Measurements from ENCODE around the gene WLS. TPM values are rescaled to one million over a fixed set of nuclear protein-coding genes. Genes with fewer than 3 reads are reported as not detected.

Gene WLS
- total RNA-seq, 2 experiments from 2014 or later: 0.22 to 0.52 TPM

DNA sequence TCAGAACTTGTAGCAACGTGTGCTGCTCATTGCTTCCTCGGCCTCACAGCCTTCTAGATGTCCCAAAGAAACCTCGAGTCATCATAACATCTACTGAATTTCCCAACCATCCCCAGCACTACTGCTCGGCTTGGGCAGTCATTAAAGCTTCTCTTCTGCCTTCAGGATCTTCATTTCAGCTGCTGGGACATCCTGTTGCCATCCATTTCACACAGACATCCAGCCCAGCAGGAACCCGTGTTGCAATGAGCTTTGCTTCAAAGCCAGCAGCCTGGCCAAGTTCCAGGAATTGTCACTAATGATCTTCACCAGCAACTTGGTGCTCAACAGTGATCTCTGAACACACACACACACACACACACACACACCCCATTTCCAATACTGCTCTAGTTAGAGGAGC lies 18.5 kb downstream of the WLS start:
- Mint-ChIP-seq H3K27me3 (no peaks in the 10 kb centered on the region), H3K36me3 (ENCODE audit: low read depth) (no peaks in the 10 kb centered on the region), H3K27ac (no peak overlapping the region), H3K9me3 (peaks cover 1% of the 10 kb centered on the region), H3K4me1 (ENCODE audit: low read depth) (no peaks in the 10 kb centered on the region), H3K4me3 (no peak overlapping the region)
- DNase-seq (no peak), ATAC-seq (ENCODE audit: poor library complexity) (no peak)
- TF ChIP-seq CTCF (IDR thresholded peaks at IDR 0.05): no peak
- CTCF ChIA-PET: no interaction called here
- POLR2A ChIA-PET: interaction anchor here (0.7 kb wide), 1 partner anchor 106 kb away, joined by 3 read pairs; no protein-coding TSS in a partner anchor
- Histone ChIP-seq H3K4me3 (ENCODE audit: low read length) (no peak overlapping the region), H3K36me3 (ENCODE audit: insufficient read depth, low read length) (no peaks in the 10 kb centered on the region), H3K9me3 (ENCODE audit: control insufficient read depth in 1 of 2, insufficient read depth in 1 of 2, low read length in 2 of 2) (no peaks in the 10 kb centered on the region), H3K4me1 (ENCODE audit: insufficient read depth, low read length) (no peaks in the 10 kb centered on the region), H3K27me3 (ENCODE audit: control insufficient read depth in 1 of 2, insufficient read depth in 2 of 2, low read length in 2 of 2) (no peaks in the 10 kb centered on the region), H3K27ac (ENCODE audit: low read depth in 1 of 2, low read length in 2 of 2) (no peak overlapping the region)
- intact Hi-C loops (cut with DNase I, micrococcal nuclease): no loop called here

- intact Hi-C loops (cut with DNase I, micrococcal nuclease): no loop called here
- DNase-seq: no peak
- no peaks in the 10 kb centered on the region for H3K9me3 ChIP-seq (ENCODE audit: control insufficient read depth in 1 of 2, insufficient read depth in 1 of 2, low read length in 2 of 2)
- POLR2A ChIA-PET: no interaction called here
- H3K27ac ChIP-seq (ENCODE audit: low read depth in 1 of 2, low read length in 2 of 2): no peak overlapping the region
- Mint-ChIP-seq H3K27me3 (no peaks in the 10 kb centered on the region), H3K27ac (no peak overlapping the region), H3K9me3 (peaks cover 1% of the 10 kb centered on the region), H3K4me3 (no peak overlapping the region), H3K36me3 (ENCODE audit: low read depth) (no peaks in the 10 kb centered on the region), H3K4me1 (ENCODE audit: low read depth) (no peaks in the 10 kb centered on the region)
- no peak for TF ChIP-seq CTCF (IDR thresholded peaks at IDR 0.05)
- no peaks in the 10 kb centered on the region for H3K27me3 ChIP-seq (ENCODE audit: control insufficient read depth in 1 of 2, insufficient read depth in 2 of 2, low read length in 2 of 2)
- no peaks in the 10 kb centered on the region for H3K4me1 ChIP-seq (ENCODE audit: insufficient read depth, low read length)
- CTCF ChIA-PET: no interaction called here
- no peak for ATAC-seq (ENCODE audit: poor library complexity)
- H3K4me3 ChIP-seq (ENCODE audit: low read length): no peak overlapping the region
- H3K36me3 ChIP-seq (ENCODE audit: insufficient read depth, low read length): no peaks in the 10 kb centered on the region
Observed at GRCh38 chr1:68211761-68212380, 20.5 kb downstream of the WLS start.

DNA sequence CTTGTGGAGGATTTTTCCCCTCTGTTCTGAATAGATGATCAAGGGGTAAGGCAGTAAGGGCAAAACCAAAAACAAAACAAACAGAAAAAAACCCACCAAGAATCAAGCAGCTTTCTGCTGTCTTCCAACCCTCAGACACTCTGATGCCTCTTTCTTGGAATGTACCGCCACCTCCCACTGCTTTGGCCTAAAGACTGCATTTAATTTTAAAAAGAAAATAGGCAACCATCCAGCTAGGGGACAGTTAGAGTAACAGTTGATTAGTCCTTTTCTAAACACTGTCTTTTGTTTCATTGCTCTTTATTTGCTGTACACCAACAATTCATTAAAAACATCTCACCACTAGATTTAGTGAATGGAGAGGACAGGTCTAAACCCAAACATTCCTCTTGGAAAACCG lies 21.5 kb downstream of the WLS start:
- no peak for TF ChIP-seq CTCF (IDR thresholded peaks at IDR 0.05)
- no peak overlapping the region for H3K4me3 ChIP-seq (ENCODE audit: low read length)
- H3K27ac ChIP-seq (ENCODE audit: low read depth in 1 of 2, low read length in 2 of 2): no peak overlapping the region
- H3K9me3 ChIP-seq (ENCODE audit: control insufficient read depth in 1 of 2, insufficient read depth in 1 of 2, low read length in 2 of 2): no peaks in the 10 kb centered on the region
- ChIA-PET CTCF (no interaction called here), POLR2A (no interaction called here)
- Mint-ChIP-seq H3K36me3 (ENCODE audit: low read depth) (no peaks in the 10 kb centered on the region), H3K27me3 (no peaks in the 10 kb centered on the region), H3K9me3 (peaks cover 1% of the 10 kb centered on the region), H3K4me3 (no peak overlapping the region), H3K4me1 (ENCODE audit: low read depth) (no peaks in the 10 kb centered on the region), H3K27ac (no peak overlapping the region)
- H3K36me3 ChIP-seq (ENCODE audit: insufficient read depth, low read length): no peaks in the 10 kb centered on the region
- no peaks in the 10 kb centered on the region for H3K4me1 ChIP-seq (ENCODE audit: insufficient read depth, low read length)
- DNase-seq (no peak), ATAC-seq (ENCODE audit: poor library complexity) (no peak)
- intact Hi-C loops (cut with DNase I, micrococcal nuclease): no loop called here
- no peaks in the 10 kb centered on the region for H3K27me3 ChIP-seq (ENCODE audit: control insufficient read depth in 1 of 2, insufficient read depth in 2 of 2, low read length in 2 of 2)

Measured in CD4-positive, alpha-beta T cell (primary cell).